Retinal pigment epithelial cell (primary cell): ENCODE results near the gene ITGA3.

Experiments
- DNase-seq: peaks from one replicate; pipeline ENCODE4 v3.0.0-alpha.2; 2010; ENCODE audit warnings: low read depth
- H3K4me3 ChIP-seq: 2 replicates; pipeline ENCODE4 v1.5.1; 2011; ENCODE audit warnings: mild to moderate bottlenecking, low read length, control low read depth, moderate library complexity
- TF ChIP-seq, protein P1 (sequence below): conservative IDR thresholded peaks from 2 replicates; pipeline ENCODE4 v1.5.1; 2011; ENCODE audit warnings: low read depth, low read length, control low read depth, inconsistent platforms

Gene ITGA3

GRCh38 chr17:50122945-50123344, 67.0 kb downstream of the ITGA3 start:
- no peak overlapping the region for H3K4me3 ChIP-seq
- no peak for DNase-seq
- TF ChIP-seq, protein P1, sequence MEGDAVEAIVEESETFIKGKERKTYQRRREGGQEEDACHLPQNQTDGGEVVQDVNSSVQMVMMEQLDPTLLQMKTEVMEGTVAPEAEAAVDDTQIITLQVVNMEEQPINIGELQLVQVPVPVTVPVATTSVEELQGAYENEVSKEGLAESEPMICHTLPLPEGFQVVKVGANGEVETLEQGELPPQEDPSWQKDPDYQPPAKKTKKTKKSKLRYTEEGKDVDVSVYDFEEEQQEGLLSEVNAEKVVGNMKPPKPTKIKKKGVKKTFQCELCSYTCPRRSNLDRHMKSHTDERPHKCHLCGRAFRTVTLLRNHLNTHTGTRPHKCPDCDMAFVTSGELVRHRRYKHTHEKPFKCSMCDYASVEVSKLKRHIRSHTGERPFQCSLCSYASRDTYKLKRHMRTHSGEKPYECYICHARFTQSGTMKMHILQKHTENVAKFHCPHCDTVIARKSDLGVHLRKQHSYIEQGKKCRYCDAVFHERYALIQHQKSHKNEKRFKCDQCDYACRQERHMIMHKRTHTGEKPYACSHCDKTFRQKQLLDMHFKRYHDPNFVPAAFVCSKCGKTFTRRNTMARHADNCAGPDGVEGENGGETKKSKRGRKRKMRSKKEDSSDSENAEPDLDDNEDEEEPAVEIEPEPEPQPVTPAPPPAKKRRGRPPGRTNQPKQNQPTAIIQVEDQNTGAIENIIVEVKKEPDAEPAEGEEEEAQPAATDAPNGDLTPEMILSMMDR = no peak

- DNase-seq = no peak
- TF ChIP-seq, protein P1 = no peak
- no peak overlapping the region for H3K4me3 ChIP-seq
These were observed 67.9 kb downstream of the ITGA3 start for GRCh38 chr17:50123649-50124349.

DNA sequence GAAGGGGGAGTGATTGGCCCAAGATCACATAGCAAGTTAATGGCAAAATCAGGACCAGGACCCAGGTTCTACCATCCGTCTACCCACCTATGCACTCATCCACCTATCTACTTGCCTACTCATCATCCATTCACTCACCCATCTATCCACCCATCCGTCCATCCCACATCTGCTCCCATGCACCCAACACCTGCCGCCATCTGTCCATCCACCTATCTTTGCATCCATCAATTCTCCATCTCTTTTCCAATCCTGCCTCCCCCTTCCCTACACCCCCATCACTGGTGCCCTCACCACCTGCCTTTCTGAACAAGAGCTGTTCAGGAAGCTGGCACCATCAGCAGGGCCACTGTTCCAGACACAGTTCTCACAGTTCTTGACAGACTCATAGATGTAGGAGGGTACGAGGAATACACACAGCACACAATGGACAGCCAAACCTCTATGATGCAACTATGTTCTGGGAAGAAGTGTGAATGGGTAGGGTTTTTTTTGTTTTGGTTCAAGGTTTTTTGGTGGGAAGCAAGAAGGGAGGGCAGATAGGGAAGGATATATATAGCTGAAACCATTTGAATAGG, 69.6 kb downstream of the ITGA3 start:
- H3K4me3 ChIP-seq = no peak overlapping the region
- TF ChIP-seq, protein P1 = no peak
- no peak for DNase-seq

GRCh38 chr17:50127697-50128361, 71.9 kb downstream of the ITGA3 start:
- no peak overlapping the region for H3K4me3 ChIP-seq
- DNase-seq = no peak
- TF ChIP-seq, protein P1 = no peak

GRCh38 chr17:50128441-50129352, 72.8 kb downstream of the ITGA3 start:
- TF ChIP-seq, protein P1 = no peak
- DNase-seq = no peak
- H3K4me3 ChIP-seq = peak overlapping the region; percentile 46

GRCh38 chr17:50129353-50129727, 73.4 kb downstream of the ITGA3 start:
- TF ChIP-seq, protein P1 = no peak
- no peak for DNase-seq
- H3K4me3 ChIP-seq = peak overlapping the region; percentile 46
